GM23338 (cell line): ENCODE data around the gene PELI3. TPM values are rescaled to one million over a fixed set of nuclear protein-coding genes. Genes with fewer than 3 reads are reported as not detected.
A peak's percentile ranks its signal among the peaks of the same experiment; 100 is the strongest.

Source experiments
- ATAC-seq: fragments of 200-7000 bp; cut with Tn5 transposase; 3 replicates; pipeline ENCODE4 v1.9.1; 2020
- DNase-seq: peaks from one replicate; pipeline ENCODE4 v3.0.0-alpha.2; 2015; ENCODE audit warnings: low spot score
- H2AFZ ChIP-seq: fragments of 200-600 bp; sonication (generic); 2 replicates; pipeline ENCODE4 v1.8.0; 2016; ENCODE audit warnings: antibody characterized with exemption, mild to moderate bottlenecking, moderate library complexity
- H3F3A ChIP-seq: fragments of 200-600 bp; sonication (generic); replicated peaks from 2 replicates; pipeline ENCODE4 v1.8.0; 2017; ENCODE audit warnings: antibody characterized with exemption, mixed run types, low read depth
- H3K27ac ChIP-seq: fragments of 200-600 bp; sonication (generic); 2 replicates; pipeline ENCODE4 v1.6.1; 2016; ENCODE audit warnings: low read depth
- H3K27me3 ChIP-seq: fragments of 200-600 bp; sonication (generic); 2 replicates; pipeline ENCODE4 v1.8.0; 2016; ENCODE audit warnings: mild to moderate bottlenecking, mixed run types, moderate library complexity; ENCODE audit not compliant: insufficient read depth
- H3K36me3 ChIP-seq: fragments of 200-600 bp; sonication (generic); 2 replicates; pipeline ENCODE4 v1.8.0; 2016; ENCODE audit warnings: mild to moderate bottlenecking; ENCODE audit not compliant: insufficient read depth
- H3K4me1 ChIP-seq: fragments of 200-600 bp; sonication (generic); 2 replicates; pipeline ENCODE4 v1.8.0; 2016; ENCODE audit warnings: mild to moderate bottlenecking, moderate library complexity; ENCODE audit not compliant: insufficient read depth
- H3K4me2 ChIP-seq: fragments of 200-600 bp; sonication (generic); 2 replicates; pipeline ENCODE4 v1.7.1; 2017; ENCODE audit warnings: mixed run types
- H3K4me3 ChIP-seq: fragments of 200-600 bp; sonication (generic); 2 replicates; pipeline ENCODE4 v1.6.1; 2016; ENCODE audit warnings: mixed run types
- H3K79me2 ChIP-seq: fragments of 200-600 bp; sonication (generic); replicated peaks from 2 replicates; pipeline ENCODE4 v1.8.0; 2017; ENCODE audit warnings: mild to moderate bottlenecking; ENCODE audit not compliant: insufficient read depth
- H3K9me2 ChIP-seq: fragments of 200-600 bp; sonication (generic); 2 replicates; pipeline ENCODE4 v1.8.0; 2017; ENCODE audit not compliant: insufficient read depth
- H4K20me1 ChIP-seq: fragments of 200-600 bp; sonication (generic); replicated peaks from 2 replicates; pipeline ENCODE4 v1.8.0; 2017; ENCODE audit warnings: mild to moderate bottlenecking; ENCODE audit not compliant: insufficient read depth
- H3K27ac Mint-ChIP-seq: 2 replicates; pipeline ENCODE4 v1.8.0; 2020; ENCODE audit warnings: inconsistent platforms, mild to moderate bottlenecking, moderate library complexity, mixed read lengths
- H3K27me3 Mint-ChIP-seq: 3 replicates; pipeline ENCODE4 v1.8.0; 2022; ENCODE audit warnings: low read depth, mild to moderate bottlenecking, moderate library complexity, mixed read lengths, inconsistent platforms; ENCODE audit not compliant: insufficient read depth, poor library complexity
- H3K36me3 Mint-ChIP-seq: 3 replicates; pipeline ENCODE4 v1.8.0; 2021; ENCODE audit warnings: low read depth, mild to moderate bottlenecking, inconsistent platforms, moderate library complexity, mixed read lengths
- H3K4me1 Mint-ChIP-seq: 3 replicates; pipeline ENCODE4 v1.8.0; 2020; ENCODE audit warnings: mild to moderate bottlenecking, inconsistent platforms, mixed read lengths
- H3K4me3 Mint-ChIP-seq: 3 replicates; pipeline ENCODE4 v1.8.0; 2021; ENCODE audit warnings: moderate library complexity, mild to moderate bottlenecking, inconsistent platforms, mixed read lengths
- H3K9me3 Mint-ChIP-seq: 3 replicates; pipeline ENCODE4 v1.8.0; 2020; ENCODE audit warnings: moderate library complexity, mild to moderate bottlenecking, inconsistent platforms, mixed read lengths
- CREB1 ChIP-seq: fragments of 250-450 bp; sonication (Bioruptor Pico); IDR thresholded peaks from 2 replicates; pipeline ENCODE4 v1.5.0; 2020; ENCODE audit warnings: low read depth, mild to moderate bottlenecking, moderate library complexity
- CTCF ChIP-seq, 2 experiments: fragments of 200-600 bp in 1 of 2; sonication (generic) in 1 of 2; conservative IDR thresholded peaks; 2 replicates each; pipeline versions ENCODE4 v1.5.1 to v1.6.1; 2016 to 2017; ENCODE audit warnings: antibody characterized with exemption in 2 of 2, low read depth in 2 of 2, mild to moderate bottlenecking in 2 of 2, moderate library complexity in 1 of 2
- ETS1 ChIP-seq: IDR thresholded peaks from 2 replicates; pipeline ENCODE4 v1.6.1; 2016; ENCODE audit warnings: antibody characterized with exemption
- EZH2 ChIP-seq: fragments of 200-600 bp; sonication (generic); IDR thresholded peaks from one replicate; pipeline ENCODE4 v1.8.0; 2017; ENCODE audit warnings: antibody characterized with exemption, mild to moderate bottlenecking, low read depth; ENCODE audit not compliant: unreplicated experiment
- EZH2phosphoT487 ChIP-seq: fragments of 200-600 bp; sonication (generic); IDR thresholded peaks from one replicate; pipeline ENCODE4 v1.8.1; 2018; ENCODE audit warnings: antibody characterized with exemption; ENCODE audit not compliant: unreplicated experiment
- JUNB ChIP-seq: IDR thresholded peaks from one replicate; pipeline ENCODE4 v1.6.1; 2016; ENCODE audit warnings: antibody characterized with exemption; ENCODE audit not compliant: unreplicated experiment
- NANOG ChIP-seq: IDR thresholded peaks from 2 replicates; pipeline ENCODE4 v1.6.1; 2016; ENCODE audit warnings: antibody characterized with exemption, borderline replicate concordance
- POLR2AphosphoS5 ChIP-seq: IDR thresholded peaks from 2 replicates; pipeline ENCODE4 v1.6.1; 2016; ENCODE audit warnings: antibody characterized with exemption, low read depth
- STAT1 ChIP-seq: IDR thresholded peaks from one replicate; pipeline ENCODE4 v1.6.1; 2016; ENCODE audit warnings: antibody characterized with exemption; ENCODE audit not compliant: unreplicated experiment
- ZNF114 ChIP-seq: fragments of 250-450 bp; sonication (Bioruptor Pico); IDR thresholded peaks from 2 replicates; pipeline ENCODE4 v1.5.0; 2020; ENCODE audit warnings: mild to moderate bottlenecking, moderate library complexity
- ZNF331 ChIP-seq: fragments of 250-450 bp; sonication (Bioruptor Pico); IDR thresholded peaks from 2 replicates; pipeline ENCODE4 v1.5.0; 2020; ENCODE audit warnings: low read depth, mild to moderate bottlenecking, moderate library complexity
- polyA plus RNA-seq: library from polyadenylated mRNA; unstranded; fragments of >200 nt; fragmentation: Nextera tagmentation; extraction: Ambion mirVana; gene quantifications from 2 replicates; pipeline ENCODE4 v1.2.1, GENCODE V29; 2016
- total RNA-seq: library from RNA; depleted of rRNA; stranded (reverse); fragments of >200 nt; shearing (Covaris generic); gene quantifications from 2 replicates; pipeline ENCODE4 v1.2.3, GENCODE V29; 2014
- TF ChIP-seq, protein P1 (sequence below): IDR thresholded peaks from one replicate; pipeline ENCODE4 v1.6.1; 2018; ENCODE audit warnings: antibody characterized with exemption; ENCODE audit not compliant: unreplicated experiment
- TF ChIP-seq, protein P2 (sequence below): fragments of 250-450 bp; sonication (Bioruptor Pico); IDR thresholded peaks from 2 replicates; pipeline ENCODE4 v1.5.0; 2020; ENCODE audit warnings: mild to moderate bottlenecking, moderate library complexity

The PELI3 gene
- total and polyA plus RNA-seq, 2 experiments from 2014 or later = 2.8 to 9.1 TPM

DNA sequence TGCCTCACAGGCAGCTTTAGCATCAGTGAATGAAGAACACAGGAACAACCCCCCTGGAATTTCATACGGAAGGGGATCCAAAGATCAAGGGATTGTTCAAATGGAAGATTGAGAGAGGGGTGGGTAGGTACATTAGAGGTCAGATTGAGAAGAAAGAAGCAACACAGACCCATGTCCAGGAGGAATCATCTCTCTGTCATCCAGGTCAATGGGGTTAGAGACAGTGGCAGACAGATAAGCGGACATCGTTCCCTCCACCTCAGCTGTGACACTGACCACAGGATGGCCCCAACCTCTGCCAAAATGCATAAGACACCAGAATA is 47.8 kb upstream of the PELI3 start:
- Mint-ChIP-seq H3K27me3 (peaks cover 48% of the 10 kb centered on the region), H3K4me3 (peak overlapping the region; percentile 56), H3K9me3 (no peaks in the 10 kb centered on the region; the same call in 1 of the 3 replicates), H3K36me3 (no peaks in the 10 kb centered on the region; the same call in 2 of the 3 replicates), H3K27ac (no peak overlapping the region), H3K4me1 (peaks cover 51% of the 10 kb centered on the region)
- Histone ChIP-seq H4K20me1 (peaks cover 6% of the 10 kb centered on the region), H2AFZ (no peak overlapping the region), H3K4me1 (peaks cover 46% of the 10 kb centered on the region), H3K4me2 (peak overlapping the region; percentile 95), H3K27me3 (peaks cover 28% of the 10 kb centered on the region), H3K27ac (no peak overlapping the region), H3K4me3 (peak overlapping the region; percentile 74; the same call in 1 of the 2 replicates), H3K36me3 (no peaks in the 10 kb centered on the region), H3K79me2 (no peaks in the 10 kb centered on the region), H3K9me2 (no peaks in the 10 kb centered on the region), H3F3A (0 out of 2 replicates have a peak, but pooled peaks cover 16% of the 10 kb centered on the region)
- ATAC-seq (no peak), DNase-seq (no peak)
- TF ChIP-seq, protein P1, sequence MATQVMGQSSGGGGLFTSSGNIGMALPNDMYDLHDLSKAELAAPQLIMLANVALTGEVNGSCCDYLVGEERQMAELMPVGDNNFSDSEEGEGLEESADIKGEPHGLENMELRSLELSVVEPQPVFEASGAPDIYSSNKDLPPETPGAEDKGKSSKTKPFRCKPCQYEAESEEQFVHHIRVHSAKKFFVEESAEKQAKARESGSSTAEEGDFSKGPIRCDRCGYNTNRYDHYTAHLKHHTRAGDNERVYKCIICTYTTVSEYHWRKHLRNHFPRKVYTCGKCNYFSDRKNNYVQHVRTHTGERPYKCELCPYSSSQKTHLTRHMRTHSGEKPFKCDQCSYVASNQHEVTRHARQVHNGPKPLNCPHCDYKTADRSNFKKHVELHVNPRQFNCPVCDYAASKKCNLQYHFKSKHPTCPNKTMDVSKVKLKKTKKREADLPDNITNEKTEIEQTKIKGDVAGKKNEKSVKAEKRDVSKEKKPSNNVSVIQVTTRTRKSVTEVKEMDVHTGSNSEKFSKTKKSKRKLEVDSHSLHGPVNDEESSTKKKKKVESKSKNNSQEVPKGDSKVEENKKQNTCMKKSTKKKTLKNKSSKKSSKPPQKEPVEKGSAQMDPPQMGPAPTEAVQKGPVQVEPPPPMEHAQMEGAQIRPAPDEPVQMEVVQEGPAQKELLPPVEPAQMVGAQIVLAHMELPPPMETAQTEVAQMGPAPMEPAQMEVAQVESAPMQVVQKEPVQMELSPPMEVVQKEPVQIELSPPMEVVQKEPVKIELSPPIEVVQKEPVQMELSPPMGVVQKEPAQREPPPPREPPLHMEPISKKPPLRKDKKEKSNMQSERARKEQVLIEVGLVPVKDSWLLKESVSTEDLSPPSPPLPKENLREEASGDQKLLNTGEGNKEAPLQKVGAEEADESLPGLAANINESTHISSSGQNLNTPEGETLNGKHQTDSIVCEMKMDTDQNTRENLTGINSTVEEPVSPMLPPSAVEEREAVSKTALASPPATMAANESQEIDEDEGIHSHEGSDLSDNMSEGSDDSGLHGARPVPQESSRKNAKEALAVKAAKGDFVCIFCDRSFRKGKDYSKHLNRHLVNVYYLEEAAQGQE = no peak
- TF ChIP-seq EZH2phosphoT487 (no peak), EZH2 (no peak), POLR2AphosphoS5 (no peak), ZNF114 (no peak), CTCF (conservative IDR thresholded peaks at IDR 0.05; ENCODE audit: low read depth in 2 of 2) (no peak), STAT1 (no peak), ETS1 (no peak), CREB1 (CRISPR knock-in tag) (no peak), ZNF331 (CRISPR knock-in tag) (no peak), NANOG (no peak), JUNB (no peak)
- TF ChIP-seq, protein P2, sequence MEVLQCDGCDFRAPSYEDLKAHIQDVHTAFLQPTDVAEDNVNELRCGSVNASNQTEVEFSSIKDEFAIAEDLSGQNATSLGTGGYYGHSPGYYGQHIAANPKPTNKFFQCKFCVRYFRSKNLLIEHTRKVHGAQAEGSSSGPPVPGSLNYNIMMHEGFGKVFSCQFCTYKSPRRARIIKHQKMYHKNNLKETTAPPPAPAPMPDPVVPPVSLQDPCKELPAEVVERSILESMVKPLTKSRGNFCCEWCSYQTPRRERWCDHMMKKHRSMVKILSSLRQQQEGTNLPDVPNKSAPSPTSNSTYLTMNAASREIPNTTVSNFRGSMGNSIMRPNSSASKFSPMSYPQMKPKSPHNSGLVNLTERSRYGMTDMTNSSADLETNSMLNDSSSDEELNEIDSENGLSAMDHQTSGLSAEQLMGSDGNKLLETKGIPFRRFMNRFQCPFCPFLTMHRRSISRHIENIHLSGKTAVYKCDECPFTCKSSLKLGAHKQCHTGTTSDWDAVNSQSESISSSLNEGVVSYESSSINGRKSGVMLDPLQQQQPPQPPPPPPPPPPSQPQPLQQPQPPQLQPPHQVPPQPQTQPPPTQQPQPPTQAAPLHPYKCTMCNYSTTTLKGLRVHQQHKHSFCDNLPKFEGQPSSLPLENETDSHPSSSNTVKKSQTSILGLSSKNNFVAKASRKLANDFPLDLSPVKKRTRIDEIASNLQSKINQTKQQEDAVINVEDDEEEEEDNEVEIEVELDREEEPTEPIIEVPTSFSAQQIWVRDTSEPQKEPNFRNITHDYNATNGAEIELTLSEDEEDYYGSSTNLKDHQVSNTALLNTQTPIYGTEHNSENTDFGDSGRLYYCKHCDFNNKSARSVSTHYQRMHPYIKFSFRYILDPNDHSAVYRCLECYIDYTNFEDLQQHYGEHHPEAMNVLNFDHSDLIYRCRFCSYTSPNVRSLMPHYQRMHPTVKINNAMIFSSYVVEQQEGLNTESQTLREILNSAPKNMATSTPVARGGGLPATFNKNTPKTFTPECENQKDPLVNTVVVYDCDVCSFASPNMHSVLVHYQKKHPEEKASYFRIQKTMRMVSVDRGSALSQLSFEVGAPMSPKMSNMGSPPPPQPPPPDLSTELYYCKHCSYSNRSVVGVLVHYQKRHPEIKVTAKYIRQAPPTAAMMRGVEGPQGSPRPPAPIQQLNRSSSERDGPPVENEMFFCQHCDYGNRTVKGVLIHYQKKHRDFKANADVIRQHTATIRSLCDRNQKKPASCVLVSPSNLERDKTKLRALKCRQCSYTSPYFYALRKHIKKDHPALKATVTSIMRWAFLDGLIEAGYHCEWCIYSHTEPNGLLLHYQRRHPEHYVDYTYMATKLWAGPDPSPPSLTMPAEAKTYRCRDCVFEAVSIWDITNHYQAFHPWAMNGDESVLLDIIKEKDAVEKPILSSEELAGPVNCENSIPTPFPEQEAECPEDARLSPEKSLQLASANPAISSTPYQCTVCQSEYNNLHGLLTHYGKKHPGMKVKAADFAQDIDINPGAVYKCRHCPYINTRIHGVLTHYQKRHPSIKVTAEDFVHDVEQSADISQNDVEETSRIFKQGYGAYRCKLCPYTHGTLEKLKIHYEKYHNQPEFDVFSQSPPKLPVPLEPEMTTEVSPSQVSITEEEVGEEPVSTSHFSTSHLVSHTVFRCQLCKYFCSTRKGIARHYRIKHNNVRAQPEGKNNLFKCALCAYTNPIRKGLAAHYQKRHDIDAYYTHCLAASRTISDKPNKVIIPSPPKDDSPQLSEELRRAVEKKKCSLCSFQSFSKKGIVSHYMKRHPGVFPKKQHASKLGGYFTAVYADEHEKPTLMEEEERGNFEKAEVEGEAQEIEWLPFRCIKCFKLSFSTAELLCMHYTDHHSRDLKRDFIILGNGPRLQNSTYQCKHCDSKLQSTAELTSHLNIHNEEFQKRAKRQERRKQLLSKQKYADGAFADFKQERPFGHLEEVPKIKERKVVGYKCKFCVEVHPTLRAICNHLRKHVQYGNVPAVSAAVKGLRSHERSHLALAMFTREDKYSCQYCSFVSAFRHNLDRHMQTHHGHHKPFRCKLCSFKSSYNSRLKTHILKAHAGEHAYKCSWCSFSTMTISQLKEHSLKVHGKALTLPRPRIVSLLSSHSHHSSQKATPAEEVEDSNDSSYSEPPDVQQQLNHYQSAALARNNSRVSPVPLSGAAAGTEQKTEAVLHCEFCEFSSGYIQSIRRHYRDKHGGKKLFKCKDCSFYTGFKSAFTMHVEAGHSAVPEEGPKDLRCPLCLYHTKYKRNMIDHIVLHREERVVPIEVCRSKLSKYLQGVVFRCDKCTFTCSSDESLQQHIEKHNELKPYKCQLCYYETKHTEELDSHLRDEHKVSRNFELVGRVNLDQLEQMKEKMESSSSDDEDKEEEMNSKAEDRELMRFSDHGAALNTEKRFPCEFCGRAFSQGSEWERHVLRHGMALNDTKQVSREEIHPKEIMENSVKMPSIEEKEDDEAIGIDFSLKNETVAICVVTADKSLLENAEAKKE (CRISPR knock-in tag) = no peak
